Activated CD4-positive, alpha-beta T cell treated with anti-CD3 and anti-CD28 coated beads for 36 hours (primary cell): ENCODE measurements around the gene NET1. TPM values are rescaled to one million over a fixed set of nuclear protein-coding genes. Genes with fewer than 3 reads are reported as not detected.

Source experiments
- ATAC-seq: fragments of 200-7000 bp; cut with Tn5 transposase; one replicate; pipeline ENCODE4 v1.10.0; 2021; ENCODE audit warnings: mild to moderate bottlenecking, moderate library complexity
- CTCF ChIA-PET: fragments of 350-600 bp; sonication (Branson Sonifier 250); formaldehyde crosslinking; loops from one replicate; lab custom pipeline; 2021; ENCODE audit warnings: antibody characterized with exemption; lab: Charles Lee
- POLR2A ChIA-PET: fragments of 350-600 bp; sonication (Branson Sonifier 250); formaldehyde crosslinking; loops from one replicate; lab custom pipeline; 2021; ENCODE audit warnings: antibody characterized with exemption, inconsistent platforms; lab: Charles Lee
- DNase-seq: peaks from one replicate; pipeline ENCODE4 v3.0.0-alpha.2; 2020
- H3K27ac Mint-ChIP-seq: one replicate; pipeline ENCODE4 v1.8.0; 2021; ENCODE audit warnings: mixed read lengths
- H3K27me3 Mint-ChIP-seq: one replicate; pipeline ENCODE4 v1.8.0; 2021; ENCODE audit warnings: mixed read lengths
- H3K36me3 Mint-ChIP-seq: one replicate; pipeline ENCODE4 v1.8.0; 2021; ENCODE audit warnings: low read depth, mixed read lengths
- H3K4me1 Mint-ChIP-seq: one replicate; pipeline ENCODE4 v1.8.0; 2021; ENCODE audit warnings: mixed read lengths
- H3K4me3 Mint-ChIP-seq: one replicate; pipeline ENCODE4 v1.8.0; 2021; ENCODE audit warnings: mild to moderate bottlenecking, moderate library complexity, mixed read lengths
- H3K9me3 Mint-ChIP-seq: one replicate; pipeline ENCODE4 v1.8.0; 2021; ENCODE audit warnings: low read depth, mixed read lengths
- intact Hi-C, 2 experiments: fragments of 100-400 bp; cut with DNase I in 1 of 2; cut with micrococcal nuclease in 1 of 2; formaldehyde crosslinking; loops; one replicate each; pipeline versions ENCODE4 v1.14.2 to v1.15.1; 2022 to 2024; cut with DNase I, micrococcal nuclease
- total RNA-seq, 2 experiments: library from RNA; stranded (reverse); gene quantifications; one replicate each; pipeline ENCODE4 v1.2.3, GENCODE V29; 2021

NET1 gene
- total RNA-seq, 2 experiments from 2014 or later = 27.8 to 34.8 TPM

GRCh38 chr10:5476918-5477525, 64.7 kb downstream of the NET1 start:
- ATAC-seq (no peak), DNase-seq (no peak)
- Mint-ChIP-seq H3K4me1 (peaks cover 8% of the 10 kb centered on the region), H3K4me3 (no peak overlapping the region), H3K36me3 (no peaks in the 10 kb centered on the region), H3K27me3 (no peaks in the 10 kb centered on the region), H3K9me3 (no peaks in the 10 kb centered on the region), H3K27ac (no peak overlapping the region)
- ChIA-PET POLR2A (no interaction called here), CTCF (interaction anchor here (0.6 to 0.9 kb wide), 2 partner anchors 10 to 18 kb away, joined by 3 to 4 read pairs; no protein-coding TSS in a partner anchor)
- intact Hi-C loops = no loop called here

- intact Hi-C loops = no loop called here
- no peaks in the 10 kb centered on the region for H3K27me3 Mint-ChIP-seq
- H3K4me1 Mint-ChIP-seq = peaks cover 8% of the 10 kb centered on the region
- no peak overlapping the region for H3K4me3 Mint-ChIP-seq
- CTCF ChIA-PET = interaction anchor here (0.6 kb wide), 1 partner anchor 1603 kb away, joined by 3 read pairs; no protein-coding TSS in a partner anchor
- POLR2A ChIA-PET = no interaction called here
- no peaks in the 10 kb centered on the region for H3K36me3 Mint-ChIP-seq
- H3K27ac Mint-ChIP-seq = no peak overlapping the region
- ATAC-seq = no peak
- no peaks in the 10 kb centered on the region for H3K9me3 Mint-ChIP-seq
- no peak for DNase-seq
Measured at GRCh38 chr10:5477948-5478693, 65.8 kb downstream of the NET1 start.

- ChIA-PET CTCF (interaction anchor here (0.6 to 1.2 kb wide), 2 partner anchors 31 to 1602 kb away, joined by 3 to 4 read pairs; no protein-coding TSS in a partner anchor), POLR2A (no interaction called here)
- no peak for ATAC-seq
- no peaks in the 10 kb centered on the region for H3K36me3 Mint-ChIP-seq
- DNase-seq = no peak
- intact Hi-C loops = no loop called here
- no peaks in the 10 kb centered on the region for H3K27me3 Mint-ChIP-seq
- no peak overlapping the region for H3K4me3 Mint-ChIP-seq
- H3K9me3 Mint-ChIP-seq = no peaks in the 10 kb centered on the region
- peaks cover 8% of the 10 kb centered on the region for H3K4me1 Mint-ChIP-seq
- H3K27ac Mint-ChIP-seq = no peak overlapping the region
Measured at GRCh38 chr10:5478694-5479305, 66.4 kb downstream of the NET1 start.

- intact Hi-C loops = no loop called here
- POLR2A ChIA-PET = no interaction called here
- no peak for ATAC-seq
- Mint-ChIP-seq H3K9me3 (no peaks in the 10 kb centered on the region), H3K27ac (no peak overlapping the region), H3K4me1 (peaks cover 8% of the 10 kb centered on the region), H3K27me3 (no peaks in the 10 kb centered on the region), H3K4me3 (no peak overlapping the region), H3K36me3 (no peaks in the 10 kb centered on the region)
- DNase-seq = no peak
- CTCF ChIA-PET = interaction anchor here (1.2 to 1.8 kb wide), 2 partner anchors 32 to 143 kb away, joined by 4 read pairs; no protein-coding TSS in a partner anchor
Measured at GRCh38 chr10:5479481-5480161, 67.3 kb downstream of the NET1 start.

GRCh38 chr10:5480162-5480941, 68.0 kb downstream of the NET1 start:
- ATAC-seq (no peak), DNase-seq (no peak)
- ChIA-PET CTCF (interaction anchor here (0.7 to 1.8 kb wide), 2 partner anchors 48 to 143 kb away, joined by 4 read pairs; no protein-coding TSS in a partner anchor), POLR2A (no interaction called here)
- Mint-ChIP-seq H3K27me3 (no peaks in the 10 kb centered on the region), H3K4me1 (peaks cover 8% of the 10 kb centered on the region), H3K27ac (no peak overlapping the region), H3K36me3 (no peaks in the 10 kb centered on the region), H3K9me3 (no peaks in the 10 kb centered on the region), H3K4me3 (no peak overlapping the region)
- intact Hi-C loops = no loop called here

GRCh38 chr10:5481121-5481520, 68.8 kb downstream of the NET1 start:
- DNase-seq = no peak
- intact Hi-C loops = no loop called here
- ATAC-seq = no peak
- no peaks in the 10 kb centered on the region for H3K9me3 Mint-ChIP-seq
- no peaks in the 10 kb centered on the region for H3K27me3 Mint-ChIP-seq
- POLR2A ChIA-PET = no interaction called here
- H3K4me3 Mint-ChIP-seq = no peak overlapping the region
- H3K27ac Mint-ChIP-seq = no peak overlapping the region
- H3K4me1 Mint-ChIP-seq = peaks cover 8% of the 10 kb centered on the region
- CTCF ChIA-PET = interaction anchor here (1.8 kb wide), 1 partner anchor 142 kb away, joined by 4 read pairs; no protein-coding TSS in a partner anchor
- no peaks in the 10 kb centered on the region for H3K36me3 Mint-ChIP-seq

- peaks cover 8% of the 10 kb centered on the region for H3K4me1 Mint-ChIP-seq
- intact Hi-C loops = no loop called here
- H3K9me3 Mint-ChIP-seq = no peaks in the 10 kb centered on the region
- no peak for DNase-seq
- ChIA-PET POLR2A (no interaction called here), CTCF (no interaction called here)
- no peak overlapping the region for H3K27ac Mint-ChIP-seq
- no peaks in the 10 kb centered on the region for H3K36me3 Mint-ChIP-seq
- H3K27me3 Mint-ChIP-seq = no peaks in the 10 kb centered on the region
- no peak for ATAC-seq
- H3K4me3 Mint-ChIP-seq = no peak overlapping the region
Measured at GRCh38 chr10:5482016-5482415, 69.7 kb downstream of the NET1 start.

GRCh38 chr10:5484205-5484604, 71.8 kb downstream of the NET1 start:
- intact Hi-C loops = no loop called here
- H3K4me1 Mint-ChIP-seq = peaks cover 8% of the 10 kb centered on the region
- no peak overlapping the region for H3K4me3 Mint-ChIP-seq
- CTCF ChIA-PET = interaction anchor here (1.1 to 1.8 kb wide), 2 partner anchors 17 to 139 kb away, joined by 3 to 4 read pairs; no protein-coding TSS in a partner anchor
- no peak for ATAC-seq
- H3K27me3 Mint-ChIP-seq = no peaks in the 10 kb centered on the region
- no peaks in the 10 kb centered on the region for H3K36me3 Mint-ChIP-seq
- no peak overlapping the region for H3K27ac Mint-ChIP-seq
- no peak for DNase-seq
- H3K9me3 Mint-ChIP-seq = no peaks in the 10 kb centered on the region
- POLR2A ChIA-PET = no interaction called here

- CTCF ChIA-PET = interaction anchor here (1.8 kb wide), 1 partner anchor 137 kb away, joined by 3 read pairs; no protein-coding TSS in a partner anchor
- Mint-ChIP-seq H3K27me3 (no peaks in the 10 kb centered on the region), H3K9me3 (no peaks in the 10 kb centered on the region), H3K4me1 (peaks cover 2% of the 10 kb centered on the region), H3K36me3 (no peaks in the 10 kb centered on the region), H3K27ac (no peak overlapping the region), H3K4me3 (no peak overlapping the region)
- intact Hi-C loops = no loop called here
- POLR2A ChIA-PET = no interaction called here
- no peak for ATAC-seq
- DNase-seq = no peak
Measured at GRCh38 chr10:5485290-5485689, 72.9 kb downstream of the NET1 start.

- POLR2A ChIA-PET = no interaction called here
- Mint-ChIP-seq H3K4me3 (no peak overlapping the region), H3K27me3 (no peaks in the 10 kb centered on the region), H3K9me3 (no peaks in the 10 kb centered on the region), H3K36me3 (no peaks in the 10 kb centered on the region), H3K4me1 (peaks cover 2% of the 10 kb centered on the region), H3K27ac (no peak overlapping the region)
- intact Hi-C loops = no loop called here
- ATAC-seq (no peak), DNase-seq (no peak)
- CTCF ChIA-PET = interaction anchor here (1.8 kb wide), 1 partner anchor 137 kb away, joined by 3 read pairs; no protein-coding TSS in a partner anchor
Measured at GRCh38 chr10:5485948-5486852, 73.8 kb downstream of the NET1 start.
